HepG2 (cell line): ENCODE data around the gene ZNF282. TPM values are rescaled to one million over a fixed set of nuclear protein-coding genes. Genes with fewer than 3 reads are reported as not detected.
A peak's percentile ranks its signal among the peaks of the same experiment; 100 is the strongest.

ENCODE experiments used
- CAMTA2 ChIP-seq: sonication (generic); formaldehyde crosslinking; IDR thresholded peaks from 2 replicates; pipeline ENCODE4 v1.4.0; 2020; ENCODE audit warnings: mild to moderate bottlenecking, missing genetic modification reagents, borderline replicate concordance
- CCAR2 ChIP-seq: fragments of 200-400 bp; formaldehyde crosslinking; optimal IDR thresholded peaks from 2 replicates; pipeline ENCODE3; 2018; ENCODE audit warnings: low read depth, mild to moderate bottlenecking, low read length, moderate library complexity
- CENPX ChIP-seq: sonication (generic); formaldehyde crosslinking; IDR thresholded peaks from 2 replicates; pipeline ENCODE4 v1.9.0; 2021; ENCODE audit warnings: mild to moderate bottlenecking, missing genetic modification reagents, moderate library complexity
- GABPA ChIP-seq, 2 experiments: IDR thresholded peaks; 2 replicates each; pipeline ENCODE4 v1.6.1; 2011 to 2016; ENCODE audit warnings: low read depth in 2 of 2, low read length in 1 of 2, missing biosample characterization in 1 of 2, missing genetic modification characterization in 1 of 2
- HNRNPLL ChIP-seq: fragments of 200-400 bp; formaldehyde crosslinking; IDR thresholded peaks from 2 replicates; pipeline ENCODE4 v1.6.1; 2017; ENCODE audit warnings: mild to moderate bottlenecking, low read depth, low read length; ENCODE audit not compliant: poor library complexity, severe bottlenecking
- MBD4 ChIP-seq: IDR thresholded peaks from 2 replicates; pipeline ENCODE4 v1.6.1; 2012; ENCODE audit warnings: low read length, inconsistent platforms, borderline replicate concordance
- MED13 ChIP-seq: sonication (generic); formaldehyde crosslinking; IDR thresholded peaks from 2 replicates; pipeline ENCODE4 v1.5.0; 2020; ENCODE audit warnings: missing genetic modification reagents
- MTA1 ChIP-seq: sonication (generic); formaldehyde crosslinking; IDR thresholded peaks from 2 replicates; pipeline ENCODE4 v1.4.0; 2020; ENCODE audit warnings: missing genetic modification reagents, mild to moderate bottlenecking, borderline replicate concordance
- MYC ChIP-seq: sonication (generic); formaldehyde crosslinking; IDR thresholded peaks from 2 replicates; pipeline ENCODE4 v1.9.0; 2021; ENCODE audit warnings: missing genetic modification reagents, borderline replicate concordance
- PHF20 ChIP-seq: sonication (generic); formaldehyde crosslinking; IDR thresholded peaks from 2 replicates; pipeline ENCODE4 v1.5.0; 2020; ENCODE audit warnings: mild to moderate bottlenecking, missing genetic modification reagents
- REL ChIP-seq: sonication (generic); formaldehyde crosslinking; conservative IDR thresholded peaks from 2 replicates; pipeline ENCODE4 v1.8.0; 2022; ENCODE audit warnings: mild to moderate bottlenecking, missing genetic modification reagents, moderate library complexity
- SRSF1 ChIP-seq: fragments of 200-400 bp; formaldehyde crosslinking; optimal IDR thresholded peaks from 2 replicates; pipeline ENCODE3; 2017; ENCODE audit warnings: mild to moderate bottlenecking, low read depth, low read length, moderate library complexity
- TAF1 ChIP-seq: sonication (generic); formaldehyde crosslinking; IDR thresholded peaks from 2 replicates; pipeline ENCODE4 v1.4.0; 2020; ENCODE audit warnings: missing genetic modification reagents
- YEATS4 ChIP-seq: sonication (generic); formaldehyde crosslinking; IDR thresholded peaks from 2 replicates; pipeline ENCODE4 v1.4.0; 2020; ENCODE audit warnings: missing genetic modification reagents, borderline replicate concordance
- ZNF253 ChIP-seq: sonication (generic); formaldehyde crosslinking; IDR thresholded peaks from 2 replicates; pipeline ENCODE4 v1.8.0; 2022; ENCODE audit warnings: mild to moderate bottlenecking, missing genetic modification reagents, borderline replicate concordance
- ZNF333 ChIP-seq: sonication (generic); formaldehyde crosslinking; IDR thresholded peaks from 2 replicates; pipeline ENCODE4 v1.4.0; 2020; ENCODE audit warnings: mild to moderate bottlenecking, missing genetic modification reagents, borderline replicate concordance
- ZNF543 ChIP-seq: sonication (generic); formaldehyde crosslinking; IDR thresholded peaks from 2 replicates; pipeline ENCODE4 v1.4.0; 2020; ENCODE audit warnings: mild to moderate bottlenecking, missing genetic modification reagents
- ZNF589 ChIP-seq: sonication (generic); formaldehyde crosslinking; conservative IDR thresholded peaks from 2 replicates; pipeline ENCODE4 v1.8.0; 2022; ENCODE audit warnings: mild to moderate bottlenecking, moderate library complexity, missing genetic modification reagents
- ZNF713 ChIP-seq: sonication (generic); formaldehyde crosslinking; IDR thresholded peaks from 2 replicates; pipeline ENCODE4 v1.4.0; 2020; ENCODE audit warnings: mild to moderate bottlenecking, missing genetic modification reagents
- ZSCAN29 ChIP-seq: sonication (generic); formaldehyde crosslinking; conservative IDR thresholded peaks from 2 replicates; pipeline ENCODE4 v1.4.0; 2020; ENCODE audit warnings: mild to moderate bottlenecking, missing genetic modification reagents
- polyA plus RNA-seq, 8 experiments: library from polyadenylated mRNA; depleted of rRNA in 3 of 8; stranded (reverse) in 7 of 8; unstranded in 1 of 8; fragments of >200 nt; fragmentation: Illumina TruSeq in 4 of 8; extraction: Trizol in 4 of 8; gene quantifications; 2 replicates each; pipeline versions ENCODE4 v1.2.1 to v1.2.3, GENCODE V29; 2011 to 2016; ENCODE audit warnings: low read depth in 4 of 8, missing spikeins in 1 of 8, mixed read lengths in 1 of 8; ENCODE audit not compliant: insufficient read depth in 1 of 8
- total RNA-seq, 5 experiments: library from RNA; depleted of rRNA; stranded (reverse); fragments of >200 nt; fragmentation: Illumina TruSeq; extraction: Trizol; gene quantifications; 2 replicates each; pipeline ENCODE4 v1.2.3, GENCODE V29; 2016; ENCODE audit warnings: low read depth in 1 of 5
- TF ChIP-seq, protein P1 (sequence below), 2 experiments: fragments of 450-650 bp in 1 of 2; sonication (generic) in 1 of 2; formaldehyde crosslinking; IDR thresholded peaks; 2 replicates each; pipeline versions ENCODE4 v1.5.0 to v1.8.0; 2020 to 2022; ENCODE audit warnings: mild to moderate bottlenecking in 1 of 2, missing genetic modification reagents in 1 of 2
- TF ChIP-seq, protein P2 (sequence below): sonication (generic); formaldehyde crosslinking; IDR thresholded peaks from 2 replicates; pipeline ENCODE4 v1.5.0; 2020; ENCODE audit warnings: mild to moderate bottlenecking, missing genetic modification reagents, moderate library complexity
- TF ChIP-seq, protein P3 (sequence below): sonication (generic); formaldehyde crosslinking; conservative IDR thresholded peaks from 2 replicates; pipeline ENCODE4 v1.4.0; 2020; ENCODE audit warnings: missing genetic modification reagents
- TF ChIP-seq, protein P4 (sequence below): IDR thresholded peaks from 2 replicates; pipeline ENCODE4 v1.6.1; 2018; ENCODE audit warnings: missing genetic modification reagents

ZNF282 gene
- total and polyA plus RNA-seq, 2 of the 13 experiments (the other 11 are each of a cell fraction or from before 2014, with no cell fraction given), result 9.1 to 20.9 TPM

DNA sequence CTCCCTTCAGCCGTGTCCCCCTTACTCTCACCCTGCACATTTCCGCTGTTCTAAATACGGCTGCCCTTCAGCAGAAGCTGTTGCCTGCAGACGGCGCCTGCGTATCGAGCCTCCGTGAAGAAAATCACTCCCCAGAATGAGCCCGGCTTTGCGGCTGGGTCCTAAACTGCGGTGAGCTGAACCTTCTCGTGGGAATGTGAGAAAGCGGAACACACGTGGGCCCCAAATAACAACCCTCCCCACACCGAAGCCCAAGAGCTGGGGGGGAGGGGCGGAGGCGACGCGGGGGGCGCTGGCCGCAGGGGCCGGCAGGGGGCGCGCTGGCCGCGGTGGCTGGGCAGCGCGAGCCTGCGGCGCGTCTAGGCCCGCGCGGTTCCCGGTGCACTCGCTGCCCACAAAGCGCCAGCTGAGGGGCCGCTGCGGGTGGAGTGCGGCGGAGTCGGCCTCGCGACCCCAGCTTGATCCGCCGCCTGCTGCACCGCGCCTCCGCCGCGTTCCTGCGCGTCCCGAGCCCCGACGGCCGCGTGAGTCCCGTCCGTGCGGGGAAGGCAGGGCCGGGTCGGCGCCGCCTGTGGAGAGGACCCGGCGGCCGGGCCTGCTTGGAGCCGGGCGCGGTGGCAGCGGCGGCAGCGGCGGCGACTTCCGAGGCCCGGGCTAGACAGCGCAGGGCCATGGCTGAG, 48.1 kb upstream of the ZNF282 start, which contains the start of gene ZNF398 (continued):
- TF ChIP-seq ZNF333 (CRISPR knock-in tag) (no peak), MBD4 (no peak), ZNF713 (CRISPR knock-in tag) (no peak), MED13 (CRISPR knock-in tag) (no peak; the same call in 1 of the 2 replicates), REL (CRISPR knock-in tag) (no peak), CAMTA2 (no peak), MYC (CRISPR knock-in tag) (peak; percentile 66), ZSCAN29 (no peak), ZNF543 (CRISPR knock-in tag) (0 out of 2 replicates have a peak, but pooled peaks have one; percentile 26), GABPA (IDR thresholded peaks at IDR 0.05; ENCODE audit: low read depth, low read length) (no peak), GABPA (CRISPR knock-in tag; IDR thresholded peaks at IDR 0.05; ENCODE audit: low read depth) (peak; percentile 28; the same call in 1 of the 2 replicates), CENPX (no peak), MTA1 (CRISPR knock-in tag) (peak; percentile 46; the same call in 1 of the 2 replicates), TAF1 (peak; percentile 64), ZNF589 (no peak), YEATS4 (CRISPR knock-in tag) (peak; percentile 85), HNRNPLL (no peak), SRSF1 (peak; percentile 59), ZNF253 (CRISPR knock-in tag) (no peak), PHF20 (no peak), CCAR2 (no peak)
- TF ChIP-seq, protein P1, sequence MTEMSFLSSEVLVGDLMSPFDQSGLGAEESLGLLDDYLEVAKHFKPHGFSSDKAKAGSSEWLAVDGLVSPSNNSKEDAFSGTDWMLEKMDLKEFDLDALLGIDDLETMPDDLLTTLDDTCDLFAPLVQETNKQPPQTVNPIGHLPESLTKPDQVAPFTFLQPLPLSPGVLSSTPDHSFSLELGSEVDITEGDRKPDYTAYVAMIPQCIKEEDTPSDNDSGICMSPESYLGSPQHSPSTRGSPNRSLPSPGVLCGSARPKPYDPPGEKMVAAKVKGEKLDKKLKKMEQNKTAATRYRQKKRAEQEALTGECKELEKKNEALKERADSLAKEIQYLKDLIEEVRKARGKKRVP (CRISPR knock-in tag; IDR thresholded peaks at IDR 0.05), result peak in 1 of 2 experiments; percentile 42; a peak in 1 of 4 replicates
- TF ChIP-seq, protein P2, sequence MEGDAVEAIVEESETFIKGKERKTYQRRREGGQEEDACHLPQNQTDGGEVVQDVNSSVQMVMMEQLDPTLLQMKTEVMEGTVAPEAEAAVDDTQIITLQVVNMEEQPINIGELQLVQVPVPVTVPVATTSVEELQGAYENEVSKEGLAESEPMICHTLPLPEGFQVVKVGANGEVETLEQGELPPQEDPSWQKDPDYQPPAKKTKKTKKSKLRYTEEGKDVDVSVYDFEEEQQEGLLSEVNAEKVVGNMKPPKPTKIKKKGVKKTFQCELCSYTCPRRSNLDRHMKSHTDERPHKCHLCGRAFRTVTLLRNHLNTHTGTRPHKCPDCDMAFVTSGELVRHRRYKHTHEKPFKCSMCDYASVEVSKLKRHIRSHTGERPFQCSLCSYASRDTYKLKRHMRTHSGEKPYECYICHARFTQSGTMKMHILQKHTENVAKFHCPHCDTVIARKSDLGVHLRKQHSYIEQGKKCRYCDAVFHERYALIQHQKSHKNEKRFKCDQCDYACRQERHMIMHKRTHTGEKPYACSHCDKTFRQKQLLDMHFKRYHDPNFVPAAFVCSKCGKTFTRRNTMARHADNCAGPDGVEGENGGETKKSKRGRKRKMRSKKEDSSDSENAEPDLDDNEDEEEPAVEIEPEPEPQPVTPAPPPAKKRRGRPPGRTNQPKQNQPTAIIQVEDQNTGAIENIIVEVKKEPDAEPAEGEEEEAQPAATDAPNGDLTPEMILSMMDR (CRISPR knock-in tag), result peak; percentile 66
- TF ChIP-seq, protein P3, sequence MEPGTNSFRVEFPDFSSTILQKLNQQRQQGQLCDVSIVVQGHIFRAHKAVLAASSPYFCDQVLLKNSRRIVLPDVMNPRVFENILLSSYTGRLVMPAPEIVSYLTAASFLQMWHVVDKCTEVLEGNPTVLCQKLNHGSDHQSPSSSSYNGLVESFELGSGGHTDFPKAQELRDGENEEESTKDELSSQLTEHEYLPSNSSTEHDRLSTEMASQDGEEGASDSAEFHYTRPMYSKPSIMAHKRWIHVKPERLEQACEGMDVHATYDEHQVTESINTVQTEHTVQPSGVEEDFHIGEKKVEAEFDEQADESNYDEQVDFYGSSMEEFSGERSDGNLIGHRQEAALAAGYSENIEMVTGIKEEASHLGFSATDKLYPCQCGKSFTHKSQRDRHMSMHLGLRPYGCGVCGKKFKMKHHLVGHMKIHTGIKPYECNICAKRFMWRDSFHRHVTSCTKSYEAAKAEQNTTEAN (CRISPR knock-in tag), result no peak
- TF ChIP-seq, protein P4, sequence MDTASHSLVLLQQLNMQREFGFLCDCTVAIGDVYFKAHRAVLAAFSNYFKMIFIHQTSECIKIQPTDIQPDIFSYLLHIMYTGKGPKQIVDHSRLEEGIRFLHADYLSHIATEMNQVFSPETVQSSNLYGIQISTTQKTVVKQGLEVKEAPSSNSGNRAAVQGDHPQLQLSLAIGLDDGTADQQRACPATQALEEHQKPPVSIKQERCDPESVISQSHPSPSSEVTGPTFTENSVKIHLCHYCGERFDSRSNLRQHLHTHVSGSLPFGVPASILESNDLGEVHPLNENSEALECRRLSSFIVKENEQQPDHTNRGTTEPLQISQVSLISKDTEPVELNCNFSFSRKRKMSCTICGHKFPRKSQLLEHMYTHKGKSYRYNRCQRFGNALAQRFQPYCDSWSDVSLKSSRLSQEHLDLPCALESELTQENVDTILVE, result no peak; the same call in 1 of the 2 replicates
